GM23338 (cell line): ENCODE data around the gene MPHOSPH9.
"Not testable (repeated sequence)": the region's sequence is repeated elsewhere in the genome, so short reads cannot be mapped to it uniquely, and the experiment has no call there.

Source experiments
- EZH2 ChIP-seq: fragments of 200-600 bp; sonication (generic); IDR thresholded peaks from one replicate; pipeline ENCODE4 v1.8.0; 2017; ENCODE audit warnings: antibody characterized with exemption, mild to moderate bottlenecking, low read depth; ENCODE audit not compliant: unreplicated experiment
- EZH2phosphoT487 ChIP-seq: fragments of 200-600 bp; sonication (generic); IDR thresholded peaks from one replicate; pipeline ENCODE4 v1.8.1; 2018; ENCODE audit warnings: antibody characterized with exemption; ENCODE audit not compliant: unreplicated experiment
- JUNB ChIP-seq: IDR thresholded peaks from one replicate; pipeline ENCODE4 v1.6.1; 2016; ENCODE audit warnings: antibody characterized with exemption; ENCODE audit not compliant: unreplicated experiment
- POLR2AphosphoS5 ChIP-seq: IDR thresholded peaks from 2 replicates; pipeline ENCODE4 v1.6.1; 2016; ENCODE audit warnings: antibody characterized with exemption, low read depth
- STAT1 ChIP-seq: IDR thresholded peaks from one replicate; pipeline ENCODE4 v1.6.1; 2016; ENCODE audit warnings: antibody characterized with exemption; ENCODE audit not compliant: unreplicated experiment
- TF ChIP-seq, protein P1 (sequence below), 2 experiments: fragments of 200-600 bp in 1 of 2; sonication (generic) in 1 of 2; conservative IDR thresholded peaks; 2 replicates each; pipeline versions ENCODE4 v1.5.1 to v1.6.1; 2016 to 2017; ENCODE audit warnings: antibody characterized with exemption in 2 of 2, low read depth in 2 of 2, mild to moderate bottlenecking in 2 of 2, moderate library complexity in 1 of 2

DNA sequence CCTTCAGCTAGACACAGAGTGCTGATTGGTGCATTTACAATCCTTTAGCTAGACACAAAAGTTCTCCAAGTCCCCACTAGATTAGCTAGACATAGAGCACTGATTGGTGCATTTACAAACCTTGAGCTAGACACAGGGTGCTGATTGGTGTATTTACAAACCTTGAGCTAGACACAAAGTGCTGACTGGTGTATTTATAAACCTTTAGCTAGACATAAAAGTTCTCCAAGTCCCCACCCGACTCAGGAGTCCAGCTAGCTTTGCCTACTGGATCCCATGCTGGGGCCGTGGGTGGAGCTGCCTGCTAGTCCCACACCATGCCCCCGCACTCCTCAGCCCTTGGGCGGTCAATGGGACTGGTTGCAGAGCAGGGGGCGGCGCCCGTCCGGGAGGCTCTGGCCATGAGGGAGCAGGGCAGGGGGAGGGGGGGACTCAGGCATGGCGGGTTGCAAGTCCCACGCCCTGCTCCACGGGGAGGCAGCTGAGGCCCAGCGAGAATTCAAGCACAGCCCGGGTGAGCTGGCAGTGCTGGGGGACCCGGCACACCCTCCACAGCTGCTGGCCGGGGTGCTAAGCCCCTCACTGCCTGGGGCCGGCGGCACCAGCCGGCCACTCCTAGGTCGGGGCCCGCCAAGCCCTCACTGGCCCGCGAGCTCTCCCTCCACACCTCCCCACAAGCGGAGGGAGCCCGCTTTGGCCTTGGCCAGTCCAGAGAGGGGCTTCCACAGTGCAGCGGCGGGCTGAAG, 16.2 kb upstream of the MPHOSPH9 start:
- TF ChIP-seq, protein P1, sequence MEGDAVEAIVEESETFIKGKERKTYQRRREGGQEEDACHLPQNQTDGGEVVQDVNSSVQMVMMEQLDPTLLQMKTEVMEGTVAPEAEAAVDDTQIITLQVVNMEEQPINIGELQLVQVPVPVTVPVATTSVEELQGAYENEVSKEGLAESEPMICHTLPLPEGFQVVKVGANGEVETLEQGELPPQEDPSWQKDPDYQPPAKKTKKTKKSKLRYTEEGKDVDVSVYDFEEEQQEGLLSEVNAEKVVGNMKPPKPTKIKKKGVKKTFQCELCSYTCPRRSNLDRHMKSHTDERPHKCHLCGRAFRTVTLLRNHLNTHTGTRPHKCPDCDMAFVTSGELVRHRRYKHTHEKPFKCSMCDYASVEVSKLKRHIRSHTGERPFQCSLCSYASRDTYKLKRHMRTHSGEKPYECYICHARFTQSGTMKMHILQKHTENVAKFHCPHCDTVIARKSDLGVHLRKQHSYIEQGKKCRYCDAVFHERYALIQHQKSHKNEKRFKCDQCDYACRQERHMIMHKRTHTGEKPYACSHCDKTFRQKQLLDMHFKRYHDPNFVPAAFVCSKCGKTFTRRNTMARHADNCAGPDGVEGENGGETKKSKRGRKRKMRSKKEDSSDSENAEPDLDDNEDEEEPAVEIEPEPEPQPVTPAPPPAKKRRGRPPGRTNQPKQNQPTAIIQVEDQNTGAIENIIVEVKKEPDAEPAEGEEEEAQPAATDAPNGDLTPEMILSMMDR (conservative IDR thresholded peaks at IDR 0.05; ENCODE audit: low read depth in 2 of 2) = not testable (repeated sequence)
- TF ChIP-seq EZH2, POLR2AphosphoS5, JUNB, STAT1, EZH2phosphoT487: not testable (repeated sequence)
